Epithelial cell of esophagus (primary cell): Measurements from ENCODE around the gene BAAT.

Experiments
- DNase-seq: peaks from one replicate; pipeline ENCODE4 v3.0.0; 2010; ENCODE audit warnings: low read depth
- H3K4me3 ChIP-seq: 2 replicates; pipeline ENCODE4 v1.5.1; 2011; ENCODE audit warnings: mild to moderate bottlenecking, low read length, control low read depth
- TF ChIP-seq, protein P1 (sequence below): IDR thresholded peaks from 2 replicates; pipeline ENCODE4 v1.5.1; 2011; ENCODE audit warnings: low read depth, mild to moderate bottlenecking, low read length, control low read depth, inconsistent platforms; ENCODE audit not compliant: insufficient read depth; ENCODE audit errors: missing control alignments

The BAAT gene

DNA sequence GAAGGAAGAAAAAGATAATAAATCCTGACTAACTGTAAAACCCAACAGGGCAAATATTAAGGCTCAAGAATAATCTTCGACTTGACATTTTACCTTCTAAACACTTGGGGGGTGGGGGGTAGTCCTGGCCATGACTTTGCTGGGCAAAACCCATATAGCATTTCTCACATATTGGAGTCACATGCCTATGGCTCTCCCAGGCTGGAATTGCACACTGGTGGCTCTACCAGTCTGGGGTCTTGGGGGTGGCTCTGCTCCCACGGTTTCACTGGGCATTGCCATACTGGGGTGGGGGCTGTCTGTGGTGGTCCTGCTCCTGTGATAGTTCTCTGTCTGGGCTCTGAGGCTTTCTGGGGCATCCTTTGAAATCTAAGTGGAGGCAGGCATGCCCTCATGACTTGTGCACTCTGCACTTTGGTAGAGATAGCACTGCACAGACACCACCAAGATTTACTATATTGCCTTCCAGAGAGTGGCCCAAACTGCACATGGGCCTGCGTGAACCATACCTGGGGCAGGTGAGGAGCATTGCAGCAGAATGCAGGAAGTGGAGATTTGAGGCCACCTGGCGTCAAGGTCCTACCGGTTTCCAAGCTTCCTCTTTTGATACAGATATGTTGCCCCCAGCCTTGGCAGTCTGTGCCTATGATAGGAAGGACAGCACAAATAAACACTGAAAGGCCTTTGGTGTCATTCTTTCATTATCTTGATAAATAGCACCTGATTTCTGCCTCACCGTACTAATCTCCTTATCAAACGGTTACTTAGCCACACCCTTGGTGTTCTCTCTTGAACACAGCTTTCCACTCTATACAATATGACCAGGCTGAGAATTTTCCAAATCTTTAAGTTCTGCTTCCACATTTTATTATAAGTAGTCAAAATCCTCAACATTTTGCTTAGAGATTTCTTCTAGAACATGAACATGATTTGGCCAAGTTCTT lies 29.8 kb downstream of the BAAT start:
- no peak overlapping the region for H3K4me3 ChIP-seq
- DNase-seq: no peak
- TF ChIP-seq, protein P1, sequence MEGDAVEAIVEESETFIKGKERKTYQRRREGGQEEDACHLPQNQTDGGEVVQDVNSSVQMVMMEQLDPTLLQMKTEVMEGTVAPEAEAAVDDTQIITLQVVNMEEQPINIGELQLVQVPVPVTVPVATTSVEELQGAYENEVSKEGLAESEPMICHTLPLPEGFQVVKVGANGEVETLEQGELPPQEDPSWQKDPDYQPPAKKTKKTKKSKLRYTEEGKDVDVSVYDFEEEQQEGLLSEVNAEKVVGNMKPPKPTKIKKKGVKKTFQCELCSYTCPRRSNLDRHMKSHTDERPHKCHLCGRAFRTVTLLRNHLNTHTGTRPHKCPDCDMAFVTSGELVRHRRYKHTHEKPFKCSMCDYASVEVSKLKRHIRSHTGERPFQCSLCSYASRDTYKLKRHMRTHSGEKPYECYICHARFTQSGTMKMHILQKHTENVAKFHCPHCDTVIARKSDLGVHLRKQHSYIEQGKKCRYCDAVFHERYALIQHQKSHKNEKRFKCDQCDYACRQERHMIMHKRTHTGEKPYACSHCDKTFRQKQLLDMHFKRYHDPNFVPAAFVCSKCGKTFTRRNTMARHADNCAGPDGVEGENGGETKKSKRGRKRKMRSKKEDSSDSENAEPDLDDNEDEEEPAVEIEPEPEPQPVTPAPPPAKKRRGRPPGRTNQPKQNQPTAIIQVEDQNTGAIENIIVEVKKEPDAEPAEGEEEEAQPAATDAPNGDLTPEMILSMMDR: no peak

DNA sequence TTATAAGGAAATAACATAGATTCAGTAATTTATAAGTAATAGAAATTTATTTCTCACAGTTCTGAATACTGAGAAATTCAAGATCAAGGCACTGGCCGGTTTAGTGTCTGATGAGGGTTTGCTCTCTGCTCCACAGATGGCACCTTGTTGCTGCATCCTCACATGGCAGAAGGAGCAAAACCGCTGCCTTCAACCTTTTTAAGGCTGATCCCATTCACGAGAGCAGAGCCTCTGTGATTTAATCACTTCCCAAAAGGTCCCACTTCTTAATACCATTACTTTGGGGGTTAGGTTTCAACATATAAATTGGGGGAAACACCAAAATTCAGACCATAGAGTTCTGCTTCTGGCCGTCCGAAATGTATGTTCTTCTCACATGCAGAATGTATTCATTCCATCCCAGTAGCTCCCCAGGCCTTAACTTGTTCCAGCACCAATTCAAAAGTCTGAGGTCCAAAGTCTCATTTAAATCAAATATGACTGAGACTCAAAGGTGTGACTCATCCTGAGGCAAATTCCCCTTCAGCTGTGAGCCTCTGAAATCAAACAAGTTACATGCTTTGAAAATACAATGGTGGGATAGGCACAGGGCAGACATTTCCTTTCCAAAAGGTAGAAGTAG lies 30.6 kb downstream of the BAAT start:
- TF ChIP-seq, protein P1: no peak
- H3K4me3 ChIP-seq: no peak overlapping the region
- peak; percentile 42 for DNase-seq

DNA sequence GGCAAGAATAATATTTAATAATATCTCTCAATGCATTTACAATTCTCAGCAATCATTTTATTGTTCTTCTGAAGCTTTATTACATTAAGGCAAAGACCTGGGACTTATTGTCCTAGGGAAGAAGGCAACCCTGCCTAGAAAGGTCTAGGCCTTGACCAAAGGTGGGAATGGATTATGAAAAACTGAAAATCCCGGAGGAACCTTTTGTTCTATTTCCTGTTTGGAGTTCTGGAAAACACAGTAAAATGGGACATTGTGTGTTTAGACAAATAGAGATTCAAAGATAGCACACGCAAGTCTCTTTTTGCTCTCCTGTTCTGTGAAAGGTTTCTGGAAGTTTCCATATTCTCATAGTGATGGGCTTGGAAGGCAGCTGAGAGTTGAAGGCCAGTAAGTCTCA lies 31.1 kb downstream of the BAAT start:
- TF ChIP-seq, protein P1: no peak
- DNase-seq: no peak
- no peak overlapping the region for H3K4me3 ChIP-seq

DNA sequence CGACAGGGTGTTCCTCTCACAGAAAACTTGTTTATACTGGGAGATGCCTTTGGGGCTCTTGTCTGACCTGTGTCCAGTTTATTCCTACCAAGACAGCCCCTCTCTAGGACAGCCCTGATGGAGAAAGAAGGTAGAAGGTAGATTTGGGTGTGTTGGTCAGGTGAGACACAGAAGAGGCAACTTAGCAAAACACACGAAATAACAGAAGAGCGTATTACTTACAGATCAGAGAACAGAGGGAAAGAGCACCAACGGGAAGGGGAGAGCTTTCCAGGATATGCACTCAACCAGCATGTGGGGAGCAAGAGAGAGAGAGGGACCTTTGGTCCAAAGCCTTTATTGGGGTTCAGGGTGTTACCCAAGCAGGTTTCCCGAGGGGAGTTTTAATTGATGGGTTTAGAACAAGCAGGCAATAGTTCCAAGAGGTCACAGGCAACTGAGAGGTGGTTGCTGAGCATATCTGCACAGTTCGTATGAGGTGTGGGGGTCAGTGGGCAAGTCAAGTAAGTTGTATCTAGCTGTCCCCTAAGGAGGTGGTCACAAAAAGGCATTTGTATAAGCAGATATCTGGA lies 31.8 kb downstream of the BAAT start:
- no peak for DNase-seq
- H3K4me3 ChIP-seq: no peak overlapping the region
- TF ChIP-seq, protein P1: no peak

DNA sequence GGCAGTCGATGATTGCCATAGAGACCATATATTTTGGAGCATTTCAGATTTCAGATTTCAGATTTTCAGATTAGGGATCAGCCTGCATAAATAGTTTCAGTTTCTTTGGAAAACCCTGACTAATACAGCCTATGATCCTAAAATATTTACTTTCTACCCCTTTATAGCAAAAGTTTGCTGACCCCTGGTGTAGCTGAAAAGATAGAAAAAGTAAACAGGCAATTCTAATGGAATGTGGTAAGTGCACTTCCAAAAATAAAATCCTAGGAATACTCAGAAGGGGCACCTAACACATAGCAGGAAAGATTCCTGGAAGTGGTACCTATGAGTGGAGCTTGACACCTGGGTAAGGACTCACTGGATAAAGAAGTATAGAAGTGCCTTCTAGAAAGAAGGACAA lies 34.5 kb downstream of the BAAT start:
- no peak overlapping the region for H3K4me3 ChIP-seq
- TF ChIP-seq, protein P1: no peak
- no peak for DNase-seq

DNA sequence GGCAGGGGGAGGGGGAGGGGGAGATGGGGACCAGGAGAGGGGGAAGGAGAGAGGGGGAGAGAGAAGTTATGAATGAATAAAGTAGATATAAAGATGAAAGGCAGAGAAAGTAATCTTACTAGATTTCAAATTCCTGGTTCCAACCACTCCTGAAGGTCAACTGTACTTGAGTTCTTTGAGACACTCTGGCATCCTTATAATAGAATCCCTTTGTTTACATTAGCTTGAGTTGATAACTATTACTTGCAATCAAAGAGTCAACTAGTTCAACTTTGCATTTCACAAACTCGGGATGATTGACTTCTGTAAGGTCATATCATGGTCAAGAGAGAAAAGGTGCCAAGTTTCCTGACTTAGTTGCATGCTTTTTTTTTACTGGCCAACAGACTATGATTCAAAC lies 42.2 kb downstream of the BAAT start:
- no peak for DNase-seq
- TF ChIP-seq, protein P1: no peak
- H3K4me3 ChIP-seq: no peak overlapping the region
